HG03139 (cell line): ENCODE measurements around the gene CAMK2B.

Experiments used
- ATAC-seq: cut with Tn5 transposase; IDR thresholded peaks from one replicate; pipeline ENCODE4 v1.9.1; 2021; ENCODE audit not compliant: unreplicated experiment

The CAMK2B gene

DNA sequence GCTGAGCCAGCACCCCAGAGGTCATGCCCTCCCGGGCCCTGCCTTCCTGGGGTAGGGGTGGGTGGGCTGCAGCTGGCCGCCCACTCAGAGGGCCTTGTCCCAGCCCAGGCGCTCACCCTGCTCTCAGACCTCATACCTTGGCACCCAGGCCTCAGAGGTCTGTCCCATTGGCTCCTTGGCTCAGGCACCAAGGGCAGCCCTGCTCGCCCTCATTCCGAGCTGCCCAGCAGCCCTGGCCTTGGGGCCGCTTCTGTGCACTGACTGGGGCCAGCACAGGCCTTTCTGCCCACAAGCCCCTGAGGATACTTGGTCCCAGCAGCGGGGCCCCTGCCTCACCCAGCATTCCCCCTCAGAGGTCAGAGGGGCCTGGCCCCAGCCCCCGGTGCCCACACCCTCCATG is 90.3 kb downstream of the CAMK2B start:
- ATAC-seq = no peak

- ATAC-seq = no peak
Observed at GRCh38 chr7:44232901-44233715, 92.3 kb downstream of the CAMK2B start.

- no peak for ATAC-seq
Observed at GRCh38 chr7:44232396-44232795, 93.0 kb downstream of the CAMK2B start.

- ATAC-seq = no peak
Observed at GRCh38 chr7:44231088-44231487, 94.3 kb downstream of the CAMK2B start.

DNA sequence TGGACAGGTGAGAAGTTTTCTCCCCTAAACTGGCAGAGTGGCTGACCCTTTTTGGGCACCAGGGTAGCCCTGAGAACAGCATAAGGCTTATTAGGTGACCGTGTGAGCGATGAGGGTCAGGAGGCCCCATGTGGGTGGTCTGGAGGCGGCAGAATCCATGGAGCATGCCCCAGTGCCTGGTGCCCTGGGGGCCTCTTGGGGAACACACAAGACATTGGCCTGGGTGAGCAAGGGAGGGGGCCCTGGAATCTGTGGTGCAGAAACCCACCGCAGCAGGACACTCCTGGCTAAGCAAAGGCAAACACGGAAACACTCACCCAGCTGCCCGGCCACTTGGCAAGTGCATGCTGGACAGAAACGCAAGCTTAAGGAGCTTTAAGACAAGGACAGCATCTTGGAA is 95.1 kb downstream of the CAMK2B start:
- ATAC-seq = no peak

DNA sequence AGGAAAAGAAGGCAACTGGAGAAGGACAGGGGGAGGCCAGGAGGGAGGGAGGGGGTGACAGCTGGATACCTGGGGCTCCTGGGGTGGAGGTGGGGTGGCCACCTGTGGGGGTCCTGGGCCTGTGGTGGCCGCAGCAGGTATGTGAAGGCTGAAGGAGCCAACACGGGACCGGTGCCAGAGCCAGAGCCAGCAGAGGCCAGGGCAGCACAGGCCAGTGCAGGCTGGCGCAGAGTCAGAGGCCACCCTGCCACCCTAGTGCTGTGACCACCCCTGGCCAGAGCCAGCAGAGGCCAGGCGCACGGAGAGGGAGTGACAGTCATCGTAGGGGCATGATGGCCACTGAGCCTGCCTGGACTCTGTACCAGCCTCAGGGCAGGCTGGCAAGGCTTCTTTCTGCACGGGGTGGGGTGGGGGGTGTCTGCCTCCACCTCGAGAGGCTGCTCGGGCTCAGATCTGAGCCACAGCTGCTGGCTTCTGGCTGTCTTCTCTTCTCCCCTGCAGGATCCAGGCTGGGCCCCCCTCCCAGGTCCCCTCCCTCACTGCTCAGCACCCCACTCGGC is 95.8 kb downstream of the CAMK2B start:
- no peak for ATAC-seq

DNA sequence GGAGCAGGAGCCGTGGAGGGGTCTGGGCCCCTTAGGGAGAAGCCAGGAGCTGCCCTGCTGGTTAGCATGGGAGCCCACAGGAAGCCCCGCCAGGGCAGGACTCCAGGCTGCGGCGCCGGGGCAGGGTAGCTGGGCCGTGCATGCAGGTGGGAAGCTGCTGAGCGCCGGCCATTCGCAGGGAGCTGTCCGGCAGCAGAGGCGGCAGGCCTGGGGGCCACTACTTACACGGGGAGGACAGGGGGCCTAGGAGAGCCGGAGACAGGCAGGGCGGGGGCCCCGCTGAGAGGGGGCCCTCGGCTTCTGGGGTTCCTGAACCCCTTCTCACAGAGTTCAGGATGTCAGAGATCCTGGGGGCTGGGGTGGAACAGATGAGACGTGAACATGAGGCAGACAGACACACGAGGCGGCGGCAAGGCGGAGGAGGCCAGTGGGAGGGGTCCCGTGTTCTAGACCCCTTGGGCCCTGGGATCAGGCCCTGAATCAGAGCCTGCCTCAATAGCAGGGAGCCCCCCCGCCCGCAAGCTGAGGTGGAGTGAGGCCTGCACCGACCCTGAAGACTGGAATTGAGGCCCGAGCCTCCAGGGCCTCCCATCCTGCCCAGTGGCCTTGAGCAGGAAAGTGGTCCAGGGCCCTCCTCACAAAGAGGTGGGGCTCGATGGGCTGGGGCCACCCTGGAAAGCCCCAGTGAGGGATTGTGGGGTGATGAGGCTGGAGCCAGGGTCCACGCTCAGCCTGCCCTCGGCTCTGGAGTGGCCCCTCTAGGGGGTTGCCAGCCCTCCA is 96.6 kb downstream of the CAMK2B start:
- ATAC-seq = no peak

- ATAC-seq = no peak
Observed at GRCh38 chr7:44227911-44228310, 97.5 kb downstream of the CAMK2B start.

DNA sequence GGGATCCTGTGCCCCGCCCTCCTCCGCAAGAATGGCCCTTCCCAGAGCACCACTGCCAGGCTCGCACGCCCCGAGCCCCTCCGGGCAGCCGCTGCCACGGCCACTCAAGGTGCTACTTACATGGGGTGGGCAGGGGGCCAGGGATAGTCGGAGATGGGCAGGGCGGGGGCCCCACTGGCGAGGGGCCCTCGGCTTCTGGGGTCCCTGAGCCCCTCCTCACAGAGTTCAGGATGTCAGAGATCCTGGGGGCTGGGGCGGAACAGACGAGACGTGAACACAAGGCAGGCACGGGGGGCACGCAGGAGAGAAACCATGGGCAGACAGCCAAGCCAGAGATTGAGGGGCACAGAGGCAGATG is 99.0 kb downstream of the CAMK2B start:
- no peak for ATAC-seq

GRCh38 chr7:44225566-44226395 is 99.6 kb downstream of the CAMK2B start:
- no peak for ATAC-seq

GRCh38 chr7:44224974-44225565 is 100.3 kb downstream of the CAMK2B start:
- no peak for ATAC-seq

GRCh38 chr7:44224080-44224973 is 101.1 kb downstream of the CAMK2B start:
- ATAC-seq = no peak

- ATAC-seq = no peak
Observed at GRCh38 chr7:44223362-44224079, 101.9 kb downstream of the CAMK2B start.

- no peak for ATAC-seq
Observed at GRCh38 chr7:44222776-44223261, 102.6 kb downstream of the CAMK2B start.

DNA sequence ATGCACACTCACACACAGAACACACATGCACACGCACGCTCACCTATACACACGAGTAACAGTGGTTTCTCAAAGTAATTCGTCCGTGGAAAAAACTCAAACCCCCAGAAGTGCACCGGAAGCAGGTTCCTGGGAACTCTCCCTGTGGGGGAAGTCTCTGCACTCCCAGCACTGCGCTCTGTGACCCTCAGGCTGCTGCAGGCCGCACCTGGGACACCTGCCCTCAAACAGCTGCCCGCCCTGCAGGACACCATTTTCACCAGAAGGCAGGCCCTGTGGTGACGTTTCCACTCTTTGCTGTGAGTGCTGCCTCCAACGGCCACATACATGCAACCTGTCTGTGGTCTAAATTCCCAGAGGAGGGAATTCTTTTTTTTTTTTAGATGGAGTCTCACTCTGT is 103.3 kb downstream of the CAMK2B start:
- ATAC-seq = no peak

DNA sequence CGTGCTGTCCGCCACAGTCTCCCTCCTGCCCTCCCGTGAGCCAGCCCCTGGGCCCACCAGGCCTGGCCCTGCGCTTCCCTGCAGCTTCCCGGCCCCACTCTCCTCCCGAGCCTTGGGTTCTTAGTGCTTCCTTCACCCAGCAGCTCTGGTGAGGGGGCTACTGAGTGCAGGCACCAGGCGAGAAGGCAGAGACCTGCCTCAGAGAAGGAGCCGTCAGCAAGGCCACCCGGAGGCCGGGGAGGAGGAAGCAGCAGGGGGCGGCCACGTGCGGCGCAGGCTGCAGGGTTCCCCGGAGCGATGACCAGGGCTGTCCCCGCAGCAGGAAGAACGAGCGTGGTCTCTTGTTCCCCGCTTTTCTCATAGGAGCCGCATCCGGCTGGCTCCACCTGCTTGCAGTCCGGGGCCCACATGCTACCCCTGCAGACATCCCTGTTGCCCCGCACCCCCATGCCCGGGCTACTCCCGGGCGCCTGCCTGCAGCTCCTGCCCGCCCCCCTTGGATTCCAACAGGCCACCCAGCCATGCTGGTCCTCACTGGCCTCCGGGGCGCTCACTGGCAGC is 104.1 kb downstream of the CAMK2B start:
- no peak for ATAC-seq

DNA sequence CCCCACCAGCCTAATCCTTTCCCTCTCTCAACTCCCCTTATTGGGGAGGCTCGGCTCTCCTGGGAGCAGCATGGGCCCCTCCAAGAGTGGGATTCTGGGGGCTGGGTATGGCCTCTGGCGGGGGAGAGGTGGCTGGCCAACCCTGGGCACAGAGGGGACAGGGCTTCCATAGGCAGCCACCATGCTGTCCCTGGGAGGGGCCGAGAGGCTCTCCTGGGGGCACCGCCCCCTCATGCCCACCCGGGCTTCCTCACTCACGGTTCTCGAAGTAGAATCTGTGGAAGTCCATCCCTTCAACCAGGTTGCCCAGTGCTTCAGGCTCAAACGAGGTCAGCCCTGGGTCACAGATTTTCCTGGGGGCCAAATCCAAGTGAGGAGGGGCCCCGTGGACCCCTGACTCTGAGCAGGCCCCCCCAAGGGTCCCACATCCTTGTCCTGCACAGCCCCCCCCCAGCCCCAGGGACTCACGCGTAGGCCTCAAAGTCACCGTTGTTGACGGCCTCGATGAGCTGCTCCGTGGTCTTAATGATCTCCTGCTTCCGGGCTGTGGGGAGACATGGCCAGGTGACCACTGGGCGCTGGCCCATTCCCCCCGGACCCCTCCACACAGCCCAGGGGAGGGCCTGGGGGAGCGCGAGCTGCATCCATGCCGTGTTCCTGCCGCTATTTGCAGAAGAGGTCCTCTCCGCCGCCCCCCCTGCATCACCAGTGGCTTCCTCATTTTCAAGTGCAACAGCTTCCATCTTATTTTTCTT is 104.9 kb downstream of the CAMK2B start:
- no peak for ATAC-seq

- ATAC-seq = no peak
Observed at GRCh38 chr7:44220046-44220357, 105.4 kb downstream of the CAMK2B start.
